Heart right ventricle (tissue), 16 donors: ENCODE data around the gene AKNA. TPM values are rescaled to one million over a fixed set of nuclear protein-coding genes. Genes with fewer than 3 reads are reported as not detected.

ENCODE experiments used
- ATAC-seq, 8 donors: fragments of 200-7000 bp; cut with Tn5 transposase; one replicate each; pipeline ENCODE4 v1.9.1; 2020; ENCODE audit warnings: mild to moderate bottlenecking in 8 of 8, moderate library complexity in 8 of 8, moderate number of reproducible peaks in 1 of 8
- DNase-seq, 2 donors: peaks; one replicate each; pipeline ENCODE4 v3.0.0-alpha.2; 2020
- H3K27ac ChIP-seq, 10 donors: fragments of 200-600 bp; sonication (generic) in 2 of 10; one replicate each; pipeline versions ENCODE4 v1.5.0 to v1.8.0; 2020 to 2022; ENCODE audit warnings: mild to moderate bottlenecking in 3 of 10
- H3K27me3 ChIP-seq, 7 donors: fragments of 200-600 bp; one replicate each; pipeline ENCODE4 v1.8.0; 2021 to 2022; ENCODE audit warnings: mild to moderate bottlenecking in 2 of 7
- H3K36me3 ChIP-seq, 9 donors: fragments of 200-600 bp; sonication (generic) in 1 of 9; one replicate each; pipeline versions ENCODE4 v1.5.0 to v1.8.0; 2020 to 2022; ENCODE audit warnings: mild to moderate bottlenecking in 2 of 9
- H3K4me1 ChIP-seq, 9 donors: fragments of 200-600 bp; sonication (generic) in 1 of 9; one replicate each; pipeline versions ENCODE4 v1.5.0 to v1.8.0; 2020 to 2022; ENCODE audit warnings: mild to moderate bottlenecking in 4 of 9
- H3K4me3 ChIP-seq, 10 donors: fragments of 200-600 bp; sonication (generic) in 2 of 10; one replicate each; pipeline versions ENCODE4 v1.5.0 to v1.8.0; 2020 to 2022; ENCODE audit warnings: mild to moderate bottlenecking in 7 of 10, moderate library complexity in 2 of 10
- H3K9me3 ChIP-seq, 11 donors: fragments of 200-600 bp in 10 of 11; sonication (generic) in 2 of 11; one replicate each; pipeline versions ENCODE4 v1.5.0 to v1.8.0; 2013 to 2022; ENCODE audit warnings: mild to moderate bottlenecking in 2 of 11, control low read depth in 1 of 11, moderate library complexity in 1 of 11
- WGBS, 2 donors: extraction: QIAGEN DNeasy Blood & Tissue Kit; methylation state at CpG; one replicate each; pipeline ENCODE4 v1.1.7; 2013; ENCODE audit warnings: inconsistent platforms in 1 of 2; 5-methylcytosine and 5-hydroxymethylcytosine counted together
- intact Hi-C, 10 donors: fragments of 100-400 bp; cut with DNase I; formaldehyde crosslinking; loops; one replicate each; pipeline versions ENCODE4 v1.11.1 to v1.14.2; 2022
- polyA plus RNA-seq, 2 donors: library from polyadenylated mRNA; stranded (reverse); fragments of 200-250 nt; gene quantifications; one replicate each; pipeline ENCODE4 v1.2.3, GENCODE V29; 2013
- total RNA-seq, 10 donors: library from RNA; stranded (reverse); fragmentation: NEBNext Ultra II Directional in 3 of 10; extraction: Animal tissue kit (Norgen Biotek cat#: 25700) in 3 of 10; gene quantifications; one replicate each; pipeline versions ENCODE4 v1.2.1 to v1.2.4, GENCODE V29; 2021 to 2023
- TF ChIP-seq, protein P1 (sequence below), 9 donors: fragments of 200-600 bp; sonication (generic) in 2 of 9; IDR thresholded peaks; one replicate each; pipeline versions ENCODE4 v1.5.0 to v1.8.0; 2021 to 2022; ENCODE audit warnings: antibody characterized with exemption in 9 of 9, mild to moderate bottlenecking in 5 of 9, moderate library complexity in 1 of 9
- donor health status: Arrhythmogenic right ventricular cardiomyopathy.
- donor health status: ischemic (EF 13 %, LVEDD 7.1; RV severe dilation, severe dysfunction).
- donor health status: healthy with polysubstance abuse.
- donor health status: DM: no; HTN: yes; CAD: no.
- donor health status: DM: no; HTN: no; CAD: no.
- donor health status: ischemic (EF 25% LVEDD 6.9; RV normal size, moderate dysfunction).
- donor health status: ischemic (EF 25% LVEDD 5.7; RV mildly dilated, moderate dysfunction).
- donor health status: healthy.
- donor health status: DM: yes; HTN: yes; CAD: no.
- donor health status: Ischemic cardiomyopathy.
- donor health status: ischemic (EF 35%, LVEDD 5.7; RV mildly dilated, moderate dysfunction).
- donor health status: nonischemic (EF 11% LVEDD 7.7; RV severe dilation, severe dysfunction).
- donor health status: DM: yes; HTN: yes; CAD: no.
- donor health status: PGD.
- donor health status: ischemic (EF 29% LVEDD 5.4; RV normal size, mild dysfunction).
- donor health status: nonischemic (EF 23%, LVEDD 6.1; RV moderate dilation, normal function).

Gene AKNA
- total and polyA plus RNA-seq, 12 donors: 2.7 to 20.5 (median 4.6) TPM

DNA sequence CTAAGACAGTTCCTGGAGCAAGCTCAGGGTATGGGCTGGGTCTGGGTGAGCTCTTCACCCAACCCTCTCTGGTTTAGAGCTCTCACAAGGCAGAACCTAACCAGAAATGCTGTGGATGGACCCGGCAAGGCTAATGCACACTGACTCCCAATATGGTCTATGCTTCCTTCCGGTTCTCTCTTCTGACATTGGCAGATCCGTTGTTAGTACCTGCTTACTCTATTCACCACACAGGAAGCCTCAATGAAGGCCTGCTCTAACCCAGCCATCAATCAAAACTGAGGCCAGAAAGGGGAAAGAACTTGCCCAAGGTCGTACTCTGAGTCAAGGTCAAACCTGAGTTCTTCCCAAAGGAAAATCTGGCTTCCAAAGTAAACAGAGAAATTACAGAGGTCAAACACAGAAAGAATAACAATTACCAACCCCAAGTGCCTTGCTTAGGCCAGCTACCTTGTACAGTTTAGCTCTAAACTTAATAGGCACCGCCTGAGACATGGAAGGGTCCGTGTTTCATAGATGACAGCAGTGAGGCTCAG, 46.0 kb upstream of the AKNA start:
- no peak overlapping the region for H3K27ac ChIP-seq
- ATAC-seq (no peak), DNase-seq (no peak)
- H3K4me3 ChIP-seq: no peak overlapping the region
- H3K9me3 ChIP-seq: no peaks in the 10 kb centered on the region
- TF ChIP-seq, protein P1, sequence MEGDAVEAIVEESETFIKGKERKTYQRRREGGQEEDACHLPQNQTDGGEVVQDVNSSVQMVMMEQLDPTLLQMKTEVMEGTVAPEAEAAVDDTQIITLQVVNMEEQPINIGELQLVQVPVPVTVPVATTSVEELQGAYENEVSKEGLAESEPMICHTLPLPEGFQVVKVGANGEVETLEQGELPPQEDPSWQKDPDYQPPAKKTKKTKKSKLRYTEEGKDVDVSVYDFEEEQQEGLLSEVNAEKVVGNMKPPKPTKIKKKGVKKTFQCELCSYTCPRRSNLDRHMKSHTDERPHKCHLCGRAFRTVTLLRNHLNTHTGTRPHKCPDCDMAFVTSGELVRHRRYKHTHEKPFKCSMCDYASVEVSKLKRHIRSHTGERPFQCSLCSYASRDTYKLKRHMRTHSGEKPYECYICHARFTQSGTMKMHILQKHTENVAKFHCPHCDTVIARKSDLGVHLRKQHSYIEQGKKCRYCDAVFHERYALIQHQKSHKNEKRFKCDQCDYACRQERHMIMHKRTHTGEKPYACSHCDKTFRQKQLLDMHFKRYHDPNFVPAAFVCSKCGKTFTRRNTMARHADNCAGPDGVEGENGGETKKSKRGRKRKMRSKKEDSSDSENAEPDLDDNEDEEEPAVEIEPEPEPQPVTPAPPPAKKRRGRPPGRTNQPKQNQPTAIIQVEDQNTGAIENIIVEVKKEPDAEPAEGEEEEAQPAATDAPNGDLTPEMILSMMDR (IDR thresholded peaks at IDR 0.05): no peak
- peaks cover 0 to 41% (median 8%) of the 10 kb centered on the region in 7 donors for H3K27me3 ChIP-seq
- intact Hi-C loops: loop anchor here in 5 of 10 donors (10.0 kb wide), 3 partner anchors 211 to 581 kb away; partner anchors contain the start of gene TEX53 (in 4 of the 5)
- no peaks in the 10 kb centered on the region for H3K4me1 ChIP-seq
- H3K36me3 ChIP-seq: no peaks in the 10 kb centered on the region
- 54 to 70% methylated on average over 6 of the region's 6 CpGs for WGBS, 2 donors

DNA sequence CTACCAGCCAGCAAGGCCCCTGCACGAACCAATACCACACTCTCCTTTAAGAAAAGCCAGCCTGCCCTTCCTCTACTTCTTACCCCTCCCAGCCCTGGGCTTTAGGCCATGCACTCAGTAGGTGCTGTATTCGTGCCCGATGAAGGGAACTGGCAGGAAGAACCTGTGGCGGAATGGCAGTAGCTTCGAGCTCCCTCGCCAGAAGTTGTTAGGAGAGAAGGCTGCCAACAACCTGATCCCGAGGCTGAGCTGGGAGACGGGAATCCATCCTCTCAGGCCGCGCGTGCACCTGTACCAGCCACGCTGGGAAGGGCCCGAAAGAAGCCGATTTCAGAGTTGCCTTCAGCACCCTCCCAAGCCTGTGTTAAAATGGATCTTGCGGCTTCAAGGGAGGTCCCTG, 45.3 kb upstream of the AKNA start:
- Histone ChIP-seq H3K27me3 (peaks cover 0 to 44% (median 8%) of the 10 kb centered on the region in 7 donors), H3K4me1 (no peaks in the 10 kb centered on the region), H3K27ac (no peak overlapping the region), H3K4me3 (no peak overlapping the region), H3K9me3 (no peaks in the 10 kb centered on the region), H3K36me3 (no peaks in the 10 kb centered on the region)
- no peak for DNase-seq
- no peak for ATAC-seq
- TF ChIP-seq, protein P1 (IDR thresholded peaks at IDR 0.05): no peak
- intact Hi-C loops: loop anchor here in 5 of 10 donors (10.0 kb wide), 3 partner anchors 212 to 582 kb away; partner anchors contain the start of gene TEX53 (in 4 of the 5)
- 89 to 92% methylated on average over 15 of the region's 15 CpGs for WGBS, 2 donors

DNA sequence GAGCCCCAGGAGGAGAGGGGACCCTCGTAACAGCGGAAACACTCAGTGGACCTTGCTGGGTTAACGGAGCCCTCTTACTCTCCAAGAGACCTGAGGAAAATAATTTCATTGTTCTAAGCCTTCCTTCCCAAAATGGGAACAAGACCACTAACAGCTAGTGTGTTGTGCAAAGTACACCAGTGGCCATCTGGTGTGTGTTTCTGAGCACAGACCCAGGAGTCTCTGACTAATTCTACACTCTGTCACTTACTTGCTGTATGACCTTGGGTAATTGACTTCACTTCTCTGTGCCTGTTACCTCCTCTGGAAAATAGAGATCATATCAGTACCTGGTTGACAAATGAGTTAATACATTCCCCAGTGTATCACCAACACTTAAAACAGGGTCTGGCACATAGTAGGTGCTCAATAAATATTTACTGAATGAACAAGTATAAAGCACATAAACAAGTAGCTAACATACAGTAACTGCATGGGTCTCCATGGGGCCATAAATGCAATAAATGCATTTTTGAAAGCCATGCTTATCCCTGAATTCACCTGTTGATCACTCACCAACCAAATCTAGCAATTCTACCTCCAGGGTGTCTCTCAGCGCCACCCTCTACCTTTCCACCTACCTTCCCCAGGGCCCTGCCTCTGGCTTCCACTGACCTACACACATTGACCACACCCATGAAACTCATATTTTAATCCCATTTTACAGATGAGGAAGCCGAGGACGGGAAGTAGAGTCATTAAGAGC, 44.7 kb upstream of the AKNA start:
- intact Hi-C loops: loop anchor here in 5 of 10 donors (10.0 kb wide), 3 partner anchors 212 to 582 kb away; partner anchors contain the start of gene TEX53 (in 4 of the 5)

DNA sequence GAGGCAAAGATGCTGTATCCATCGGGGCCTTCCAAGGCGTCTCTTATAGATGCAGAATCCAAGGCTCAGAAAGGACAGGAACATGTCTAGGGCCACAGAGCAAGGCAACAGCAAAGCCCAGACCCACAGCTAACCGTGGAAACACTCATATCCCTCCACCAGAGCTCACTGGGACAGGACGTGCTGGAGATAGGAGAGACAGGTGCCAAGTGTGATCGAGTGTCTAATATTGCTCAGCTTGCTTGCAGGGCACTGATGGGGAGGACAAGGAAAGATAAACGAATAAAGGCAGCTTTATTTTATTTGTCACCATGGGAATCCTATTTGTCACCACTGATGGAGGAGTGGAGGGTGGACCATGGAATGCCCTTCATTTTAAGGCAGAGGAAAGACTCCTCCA, 44.0 kb upstream of the AKNA start:
- intact Hi-C loops: loop anchor here in 5 of 10 donors (10.0 kb wide), 3 partner anchors 213 to 583 kb away; partner anchors contain the start of gene TEX53 (in 4 of the 5)
- WGBS, 2 donors: 70 to 82% methylated on average over 6 of the region's 6 CpGs
- H3K9me3 ChIP-seq: no peaks in the 10 kb centered on the region
- H3K4me1 ChIP-seq: no peaks in the 10 kb centered on the region
- ATAC-seq (no peak), DNase-seq (no peak)
- H3K27me3 ChIP-seq: peaks cover 0 to 45% (median 8%) of the 10 kb centered on the region in 7 donors
- H3K4me3 ChIP-seq: no peak overlapping the region
- no peak overlapping the region for H3K27ac ChIP-seq
- H3K36me3 ChIP-seq: no peaks in the 10 kb centered on the region
- TF ChIP-seq, protein P1 (IDR thresholded peaks at IDR 0.05): no peak

More for the DNA sequence above, 44.7 kb upstream of the AKNA start:
- TF ChIP-seq, protein P1 (IDR thresholded peaks at IDR 0.05): no peak
- Histone ChIP-seq H3K27me3 (peaks cover 0 to 44% (median 8%) of the 10 kb centered on the region in 7 donors), H3K4me1 (no peaks in the 10 kb centered on the region), H3K36me3 (no peaks in the 10 kb centered on the region), H3K9me3 (no peaks in the 10 kb centered on the region), H3K4me3 (no peak overlapping the region), H3K27ac (no peak overlapping the region)
- 75 to 77% methylated on average over 6 of the region's 6 CpGs for WGBS, 2 donors
- no peak for DNase-seq
- ATAC-seq: no peak
